ENCODE data around the gene SORBS1.

The SORBS1 gene

DNA sequence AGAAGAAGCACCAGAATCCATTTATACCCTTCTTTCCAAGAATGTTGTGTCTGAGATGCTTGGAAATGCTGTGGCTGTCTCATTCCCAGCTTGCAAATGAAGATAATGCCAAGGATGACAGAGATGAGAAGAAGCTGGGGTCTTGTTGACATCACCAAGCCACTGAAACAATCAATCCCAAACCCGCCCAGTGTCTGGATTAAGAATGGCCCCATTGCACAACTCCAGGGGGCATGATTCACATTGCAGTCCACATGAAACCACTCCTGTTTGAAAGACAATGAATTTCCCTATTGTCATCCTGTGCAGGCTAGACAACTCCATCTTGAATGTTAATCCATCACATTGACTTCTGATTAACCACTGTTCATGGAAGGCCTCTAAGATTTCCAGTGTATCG, 28.6 kb downstream of the SORBS1 start:
- no peaks in the 10 kb centered on the region for H4K20me1 ChIP-seq (ENCODE audit: insufficient read depth)
- H3K27me3 ChIP-seq (ENCODE audit: insufficient read depth, low read depth) = no peaks in the 10 kb centered on the region
- no peak overlapping the region for H3K27ac ChIP-seq
- H3K4me1 ChIP-seq (ENCODE audit: low read depth, poor library complexity, severe bottlenecking) = no peaks in the 10 kb centered on the region
- no peak overlapping the region for H2AFZ ChIP-seq (ENCODE audit: low read depth)
- H3K36me3 ChIP-seq (ENCODE audit: insufficient read depth) = no peaks in the 10 kb centered on the region
- no peak overlapping the region for H3K9ac ChIP-seq
- no peaks in the 10 kb centered on the region for H3K79me2 ChIP-seq (ENCODE audit: insufficient read depth, low read depth)
- no peak overlapping the region for H3K4me2 ChIP-seq
- no peak overlapping the region for H3K4me3 ChIP-seq (IDR thresholded peaks at IDR 0.05; ENCODE audit: insufficient read depth, low read depth, low read length)
- TF ChIP-seq, protein P1, sequence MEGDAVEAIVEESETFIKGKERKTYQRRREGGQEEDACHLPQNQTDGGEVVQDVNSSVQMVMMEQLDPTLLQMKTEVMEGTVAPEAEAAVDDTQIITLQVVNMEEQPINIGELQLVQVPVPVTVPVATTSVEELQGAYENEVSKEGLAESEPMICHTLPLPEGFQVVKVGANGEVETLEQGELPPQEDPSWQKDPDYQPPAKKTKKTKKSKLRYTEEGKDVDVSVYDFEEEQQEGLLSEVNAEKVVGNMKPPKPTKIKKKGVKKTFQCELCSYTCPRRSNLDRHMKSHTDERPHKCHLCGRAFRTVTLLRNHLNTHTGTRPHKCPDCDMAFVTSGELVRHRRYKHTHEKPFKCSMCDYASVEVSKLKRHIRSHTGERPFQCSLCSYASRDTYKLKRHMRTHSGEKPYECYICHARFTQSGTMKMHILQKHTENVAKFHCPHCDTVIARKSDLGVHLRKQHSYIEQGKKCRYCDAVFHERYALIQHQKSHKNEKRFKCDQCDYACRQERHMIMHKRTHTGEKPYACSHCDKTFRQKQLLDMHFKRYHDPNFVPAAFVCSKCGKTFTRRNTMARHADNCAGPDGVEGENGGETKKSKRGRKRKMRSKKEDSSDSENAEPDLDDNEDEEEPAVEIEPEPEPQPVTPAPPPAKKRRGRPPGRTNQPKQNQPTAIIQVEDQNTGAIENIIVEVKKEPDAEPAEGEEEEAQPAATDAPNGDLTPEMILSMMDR (conservative IDR thresholded peaks at IDR 0.05; ENCODE audit: low read depth, low read length) = no peak

DNA sequence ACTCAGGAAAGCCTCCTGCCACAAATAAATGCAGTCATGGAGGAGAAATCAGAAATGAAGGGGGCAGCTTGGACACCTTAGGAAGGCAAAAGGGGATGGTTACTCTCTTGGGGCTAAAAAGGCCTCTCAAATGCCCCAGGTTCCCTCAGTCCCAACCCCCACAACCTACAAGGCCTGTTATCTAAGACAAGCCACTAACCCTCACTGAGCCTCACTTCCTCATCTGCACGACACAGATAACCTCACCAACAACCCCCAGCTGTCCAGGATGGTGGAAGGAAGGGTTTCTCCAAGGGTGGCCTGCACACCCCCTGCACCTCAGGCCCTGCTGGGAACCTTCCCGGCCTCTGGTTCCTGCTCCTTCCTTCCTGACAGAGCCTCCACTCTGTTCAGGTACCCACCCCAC, 29.2 kb downstream of the SORBS1 start:
- H3K9ac ChIP-seq = no peak overlapping the region
- no peaks in the 10 kb centered on the region for H3K79me2 ChIP-seq (ENCODE audit: insufficient read depth, low read depth)
- no peak overlapping the region for H3K4me2 ChIP-seq
- no peaks in the 10 kb centered on the region for H4K20me1 ChIP-seq (ENCODE audit: insufficient read depth)
- H3K27ac ChIP-seq = no peak overlapping the region
- H3K27me3 ChIP-seq (ENCODE audit: insufficient read depth, low read depth) = no peaks in the 10 kb centered on the region
- H3K36me3 ChIP-seq (ENCODE audit: insufficient read depth) = no peaks in the 10 kb centered on the region
- H3K4me1 ChIP-seq (ENCODE audit: low read depth, poor library complexity, severe bottlenecking) = no peaks in the 10 kb centered on the region
- TF ChIP-seq, protein P1 (conservative IDR thresholded peaks at IDR 0.05; ENCODE audit: low read depth, low read length) = no peak
- H3K4me3 ChIP-seq (IDR thresholded peaks at IDR 0.05; ENCODE audit: insufficient read depth, low read depth, low read length) = no peak overlapping the region
- no peak overlapping the region for H2AFZ ChIP-seq (ENCODE audit: low read depth)

GRCh38 chr10:95531058-95531809, 29.9 kb downstream of the SORBS1 start:
- H3K4me2 ChIP-seq = no peak overlapping the region

GRCh38 chr10:95530561-95530960, 30.6 kb downstream of the SORBS1 start:
- no peak overlapping the region for H3K27ac ChIP-seq
- H3K36me3 ChIP-seq (ENCODE audit: insufficient read depth) = no peaks in the 10 kb centered on the region
- no peak overlapping the region for H3K9ac ChIP-seq
- H4K20me1 ChIP-seq (ENCODE audit: insufficient read depth) = no peaks in the 10 kb centered on the region
- H3K27me3 ChIP-seq (ENCODE audit: insufficient read depth, low read depth) = no peaks in the 10 kb centered on the region
- H3K79me2 ChIP-seq (ENCODE audit: insufficient read depth, low read depth) = no peaks in the 10 kb centered on the region
- H3K4me1 ChIP-seq (ENCODE audit: low read depth, poor library complexity, severe bottlenecking) = peaks cover 3% of the 10 kb centered on the region
- no peak overlapping the region for H3K4me2 ChIP-seq
- no peak overlapping the region for H2AFZ ChIP-seq (ENCODE audit: low read depth)
- H3K4me3 ChIP-seq (IDR thresholded peaks at IDR 0.05; ENCODE audit: insufficient read depth, low read depth, low read length) = no peak overlapping the region
- TF ChIP-seq, protein P1 (conservative IDR thresholded peaks at IDR 0.05; ENCODE audit: low read depth, low read length) = no peak

More at GRCh38 chr10:95531058-95531809, 29.9 kb downstream of the SORBS1 start:
- H3K9ac ChIP-seq = no peak overlapping the region
- H3K27me3 ChIP-seq (ENCODE audit: insufficient read depth, low read depth) = no peaks in the 10 kb centered on the region
- H4K20me1 ChIP-seq (ENCODE audit: insufficient read depth) = no peaks in the 10 kb centered on the region
- H3K4me3 ChIP-seq (IDR thresholded peaks at IDR 0.05; ENCODE audit: insufficient read depth, low read depth, low read length) = no peak overlapping the region
- H3K27ac ChIP-seq = no peak overlapping the region
- no peaks in the 10 kb centered on the region for H3K79me2 ChIP-seq (ENCODE audit: insufficient read depth, low read depth)
- H3K36me3 ChIP-seq (ENCODE audit: insufficient read depth) = no peaks in the 10 kb centered on the region
- H3K4me1 ChIP-seq (ENCODE audit: low read depth, poor library complexity, severe bottlenecking) = no peaks in the 10 kb centered on the region
- TF ChIP-seq, protein P1 (conservative IDR thresholded peaks at IDR 0.05; ENCODE audit: low read depth, low read length) = no peak
- no peak overlapping the region for H2AFZ ChIP-seq (ENCODE audit: low read depth)

Measured in KMS-11 (cell line).